T-helper 1 cell treated with Interleukin-12 subunit alpha and Interleukin-12 subunit beta and Interleukin-4 antibody, amounts not matched to agents 30 μg/mL and 1 μg/mL, for 36 hours (primary cell): ENCODE results near the gene TUBA1C.

Experiments used
- H3K27ac Mint-ChIP-seq: one replicate; pipeline ENCODE4 v1.8.0; 2021; ENCODE audit warnings: mild to moderate bottlenecking, mixed read lengths
- H3K27me3 Mint-ChIP-seq: one replicate; pipeline ENCODE4 v1.8.0; 2021; ENCODE audit warnings: low read depth, mixed read lengths
- H3K36me3 Mint-ChIP-seq: one replicate; pipeline ENCODE4 v1.8.0; 2021; ENCODE audit warnings: low read depth, mixed read lengths
- H3K4me1 Mint-ChIP-seq: one replicate; pipeline ENCODE4 v1.8.0; 2021; ENCODE audit warnings: low read depth, mixed read lengths
- H3K4me3 Mint-ChIP-seq: one replicate; pipeline ENCODE4 v1.8.0; 2021; ENCODE audit warnings: mild to moderate bottlenecking, moderate library complexity, mixed read lengths
- H3K9me3 Mint-ChIP-seq: one replicate; pipeline ENCODE4 v1.8.0; 2021; ENCODE audit warnings: mixed read lengths

The TUBA1C gene

DNA sequence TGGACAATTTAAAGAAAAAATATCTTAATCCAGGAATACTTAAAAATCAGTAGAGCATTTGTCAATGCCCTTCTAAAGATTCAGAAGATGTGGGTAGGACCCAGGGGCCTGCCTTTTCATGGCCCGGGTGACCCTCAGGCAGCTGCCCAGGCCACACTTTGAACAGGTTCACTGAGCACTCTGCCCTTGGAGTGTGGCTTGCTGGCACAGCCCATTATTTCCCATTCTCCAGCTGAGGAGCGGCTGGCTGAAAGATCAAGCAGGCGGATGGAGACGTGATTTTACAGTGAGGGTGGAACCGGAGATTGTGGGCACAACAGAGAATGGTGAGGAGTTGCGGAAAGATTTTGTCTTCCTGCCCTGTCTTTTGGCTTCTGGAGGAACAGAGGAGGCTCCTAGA, 23.0 kb downstream of the TUBA1C start:
- Mint-ChIP-seq H3K36me3 (no peaks in the 10 kb centered on the region), H3K27me3 (peaks cover 41% of the 10 kb centered on the region), H3K9me3 (no peaks in the 10 kb centered on the region), H3K4me1 (peaks cover 4% of the 10 kb centered on the region), H3K27ac (no peak overlapping the region), H3K4me3 (no peak overlapping the region)

DNA sequence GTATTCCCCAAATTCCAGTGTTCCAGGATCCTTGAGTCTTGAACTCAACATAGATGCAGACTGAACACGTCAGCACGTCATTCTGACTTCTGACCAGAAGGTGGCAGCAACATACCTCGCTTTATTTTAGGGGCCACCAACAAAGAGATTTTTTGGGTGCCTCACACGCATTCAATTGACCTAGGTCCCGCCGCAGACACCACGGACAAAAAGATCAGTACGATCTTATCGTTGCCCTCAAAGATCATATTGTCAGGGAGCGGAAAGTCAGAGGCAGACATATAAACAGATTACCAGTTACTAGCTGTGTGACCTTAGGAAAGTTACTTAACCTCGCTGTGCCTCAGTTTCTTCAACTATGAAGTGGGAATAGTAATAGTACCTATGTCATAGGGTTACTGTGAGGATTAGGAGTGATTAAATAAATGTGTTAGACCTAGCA, 23.6 kb downstream of the TUBA1C start:
- H3K4me1 Mint-ChIP-seq, result peaks cover 4% of the 10 kb centered on the region
- H3K4me3 Mint-ChIP-seq, result no peak overlapping the region
- H3K27ac Mint-ChIP-seq, result no peak overlapping the region
- no peaks in the 10 kb centered on the region for H3K9me3 Mint-ChIP-seq
- H3K27me3 Mint-ChIP-seq, result peaks cover 44% of the 10 kb centered on the region
- H3K36me3 Mint-ChIP-seq, result no peaks in the 10 kb centered on the region

DNA sequence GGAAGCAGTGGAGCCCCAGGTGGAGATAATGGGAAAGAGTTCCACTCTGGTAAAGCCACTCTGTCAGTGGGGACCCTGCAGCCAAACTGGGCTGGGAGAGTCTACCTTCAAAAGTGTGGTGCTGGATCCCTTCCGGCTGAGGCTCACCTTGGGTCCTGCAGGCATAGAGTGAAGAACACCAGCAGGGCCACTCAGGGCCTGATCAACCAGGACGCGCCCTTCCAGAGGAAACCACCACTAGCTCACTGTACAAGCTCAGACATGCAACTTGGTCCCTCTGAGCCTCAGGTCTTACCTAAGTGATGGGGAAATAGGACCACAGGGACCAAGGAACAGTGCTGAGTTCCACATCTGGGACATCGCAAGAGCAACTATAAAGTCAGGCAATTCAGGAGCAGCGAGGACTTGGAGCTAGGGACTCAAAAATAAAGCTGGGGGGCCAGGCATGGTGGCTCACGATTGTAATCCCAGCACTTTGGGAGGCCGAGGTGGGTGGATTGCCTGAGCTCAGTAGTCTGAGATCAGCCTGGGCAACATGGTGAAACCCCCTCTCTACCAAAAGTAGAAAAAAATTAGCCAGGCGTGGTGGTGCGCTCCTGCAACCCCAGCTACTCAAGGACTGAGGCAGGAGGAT, 24.2 kb downstream of the TUBA1C start:
- Mint-ChIP-seq H3K9me3 (no peaks in the 10 kb centered on the region), H3K4me1 (peaks cover 5% of the 10 kb centered on the region), H3K4me3 (no peak overlapping the region), H3K27ac (no peak overlapping the region), H3K36me3 (no peaks in the 10 kb centered on the region), H3K27me3 (peaks cover 49% of the 10 kb centered on the region)

DNA sequence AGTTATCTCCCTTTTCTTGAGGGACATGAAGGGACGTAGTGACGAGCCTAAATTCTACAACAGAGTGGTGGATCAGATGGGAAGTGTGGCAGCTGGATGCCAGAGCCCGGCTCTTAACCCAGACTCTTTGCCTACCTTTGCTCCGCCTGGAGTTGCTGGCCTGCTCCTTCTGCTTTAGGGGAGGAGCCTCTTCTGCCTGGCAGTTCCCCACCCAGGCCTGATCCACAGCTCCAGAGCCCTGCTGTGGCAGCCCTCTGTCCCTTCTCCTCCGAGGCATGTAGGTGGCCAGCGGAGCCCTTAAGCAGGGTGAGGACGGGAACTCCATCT, 27.8 kb downstream of the TUBA1C start:
- H3K4me1 Mint-ChIP-seq, result peaks cover 13% of the 10 kb centered on the region
- H3K4me3 Mint-ChIP-seq, result no peak overlapping the region
- no peaks in the 10 kb centered on the region for H3K9me3 Mint-ChIP-seq
- H3K36me3 Mint-ChIP-seq, result no peaks in the 10 kb centered on the region
- peaks cover 54% of the 10 kb centered on the region for H3K27me3 Mint-ChIP-seq
- no peak overlapping the region for H3K27ac Mint-ChIP-seq

DNA sequence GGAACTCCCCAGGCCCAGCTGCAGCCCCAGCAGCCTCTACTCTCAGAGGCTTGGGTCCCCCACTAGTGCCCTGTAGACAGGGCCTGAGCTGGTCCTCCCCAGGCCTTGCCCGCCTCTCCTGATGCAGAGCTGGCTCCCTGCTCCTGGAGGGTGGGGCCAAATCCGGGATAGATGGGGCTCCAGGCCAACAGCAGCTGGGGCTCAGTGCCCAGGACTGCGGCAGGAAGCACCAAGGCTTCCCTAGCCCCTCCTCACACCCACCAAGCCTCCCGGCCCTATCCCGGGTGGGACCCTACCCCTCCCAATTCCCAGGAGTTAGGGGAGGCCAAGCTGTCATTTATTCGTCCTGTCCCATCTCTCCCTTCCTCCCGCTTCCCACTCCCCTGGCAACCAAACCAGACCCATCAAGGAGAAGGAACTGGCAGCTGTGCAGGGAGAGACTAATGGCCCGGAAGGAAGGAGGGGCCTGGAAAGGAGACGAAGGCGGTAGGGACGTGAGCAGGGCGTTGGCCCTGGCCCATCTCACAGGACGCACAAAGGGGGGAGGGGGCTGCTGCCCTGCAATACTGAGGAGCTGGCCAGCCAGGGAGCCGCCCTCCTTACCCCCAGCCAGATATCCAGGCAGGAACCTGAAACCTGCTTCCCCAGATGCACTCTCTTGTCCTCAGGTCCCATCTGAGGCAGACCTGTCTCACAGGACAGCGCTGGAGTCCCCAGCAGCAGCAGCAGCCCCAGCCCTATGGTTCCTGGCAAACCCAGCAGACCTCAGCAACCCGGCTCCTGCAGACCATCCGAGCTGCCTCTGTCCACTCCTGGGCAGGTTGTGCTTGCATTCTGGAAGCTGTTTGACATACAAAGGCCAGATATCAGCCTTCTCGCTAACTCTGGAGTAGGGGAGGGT, 28.4 kb downstream of the TUBA1C start:
- no peaks in the 10 kb centered on the region for H3K36me3 Mint-ChIP-seq
- peaks cover 16% of the 10 kb centered on the region for H3K4me1 Mint-ChIP-seq
- H3K4me3 Mint-ChIP-seq, result no peak overlapping the region
- H3K27ac Mint-ChIP-seq, result no peak overlapping the region
- H3K27me3 Mint-ChIP-seq, result peaks cover 54% of the 10 kb centered on the region
- H3K9me3 Mint-ChIP-seq, result no peaks in the 10 kb centered on the region

DNA sequence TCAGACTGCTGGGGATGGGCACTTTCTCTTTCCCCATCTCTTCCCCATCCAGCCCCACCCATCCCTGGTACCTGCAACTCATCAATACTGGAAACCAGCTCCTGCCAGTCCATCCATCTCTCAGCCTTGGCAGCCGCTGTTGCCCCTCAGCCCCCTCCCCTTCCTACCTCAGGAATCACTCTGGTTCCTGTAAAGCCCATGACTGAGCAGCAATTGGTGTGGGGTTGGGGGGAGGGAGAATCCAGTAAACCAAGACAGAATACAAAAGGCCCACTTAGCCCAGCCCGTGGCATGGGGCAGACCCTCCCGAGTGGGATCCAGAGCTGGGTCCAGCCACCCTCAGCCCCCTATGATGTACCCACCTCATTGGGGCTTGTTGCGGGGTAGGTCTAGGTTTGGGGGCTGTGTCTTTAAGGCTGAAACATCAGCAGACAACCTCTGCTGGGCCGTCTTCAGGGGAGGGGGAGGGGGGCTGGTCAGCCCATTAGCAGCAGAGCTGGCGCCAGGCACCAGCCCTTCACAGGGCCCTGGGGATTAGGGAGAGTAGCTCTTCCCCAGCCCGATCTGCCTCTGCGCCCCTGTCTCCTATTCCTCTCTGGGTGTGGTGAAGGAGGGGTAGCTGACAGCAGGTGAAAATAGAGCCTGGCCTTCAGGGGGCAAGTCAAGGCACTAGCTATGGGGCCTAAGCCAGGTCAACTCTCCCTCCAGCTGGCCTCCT, 29.4 kb downstream of the TUBA1C start:
- H3K9me3 Mint-ChIP-seq, result no peaks in the 10 kb centered on the region
- H3K4me1 Mint-ChIP-seq, result peaks cover 16% of the 10 kb centered on the region
- H3K27ac Mint-ChIP-seq, result no peak overlapping the region
- H3K36me3 Mint-ChIP-seq, result no peaks in the 10 kb centered on the region
- H3K27me3 Mint-ChIP-seq, result peaks cover 55% of the 10 kb centered on the region
- H3K4me3 Mint-ChIP-seq, result no peak overlapping the region

DNA sequence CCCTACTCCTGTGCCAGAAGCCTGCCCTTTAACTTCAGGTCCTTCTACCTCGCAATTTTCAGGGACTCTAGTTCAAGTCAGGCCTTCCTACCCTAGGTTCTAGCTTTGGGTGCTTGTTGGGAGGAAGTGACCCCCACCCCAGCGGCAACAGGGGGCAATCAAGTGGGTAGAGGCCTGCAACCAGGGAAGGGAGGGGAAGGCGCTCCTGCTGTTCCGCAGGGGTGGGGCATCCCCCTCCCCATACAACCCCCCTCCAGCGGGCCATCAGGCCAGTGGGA, 29.9 kb downstream of the TUBA1C start:
- Mint-ChIP-seq H3K27me3 (peaks cover 55% of the 10 kb centered on the region), H3K9me3 (no peaks in the 10 kb centered on the region), H3K4me1 (peaks cover 16% of the 10 kb centered on the region), H3K4me3 (no peak overlapping the region), H3K27ac (no peak overlapping the region), H3K36me3 (no peaks in the 10 kb centered on the region)

DNA sequence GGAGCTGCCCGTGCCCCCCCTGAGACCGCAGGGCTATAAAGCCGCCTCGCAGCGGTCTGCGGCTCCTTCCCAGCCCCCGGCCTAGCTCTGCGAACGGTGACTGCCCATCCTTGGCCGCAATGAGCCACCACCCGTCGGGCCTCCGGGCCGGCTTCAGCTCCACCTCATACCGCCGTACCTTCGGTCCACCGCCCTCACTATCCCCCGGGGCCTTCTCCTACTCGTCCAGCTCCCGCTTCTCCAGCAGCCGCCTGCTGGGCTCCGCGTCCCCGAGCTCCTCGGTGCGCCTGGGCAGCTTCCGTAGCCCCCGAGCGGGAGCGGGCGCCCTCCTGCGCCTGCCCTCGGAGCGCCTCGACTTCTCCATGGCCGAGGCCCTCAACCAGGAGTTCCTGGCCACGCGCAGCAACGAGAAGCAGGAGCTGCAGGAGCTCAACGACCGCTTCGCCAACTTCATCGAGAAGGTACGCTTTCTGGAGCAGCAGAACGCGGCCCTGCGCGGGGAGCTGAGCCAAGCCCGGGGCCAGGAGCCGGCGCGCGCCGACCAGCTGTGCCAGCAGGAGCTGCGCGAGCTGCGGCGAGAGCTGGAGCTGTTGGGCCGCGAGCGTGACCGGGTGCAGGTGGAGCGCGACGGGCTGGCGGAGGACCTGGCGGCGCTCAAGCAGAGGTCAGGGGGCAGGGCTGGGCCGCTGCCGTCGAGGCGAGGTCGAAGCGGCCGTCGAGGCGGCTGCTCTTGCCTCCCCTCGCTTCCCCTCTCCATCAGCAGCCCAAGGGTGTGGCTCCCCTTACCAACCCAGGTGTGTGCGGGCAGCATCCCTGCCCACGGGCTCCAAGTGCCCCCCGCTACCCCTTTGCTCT, 30.4 kb downstream of the TUBA1C start, which contains the start of gene PRPH:
Gene PRPH (plus strand): TSS at position 66 of the 855 bp plus-strand sequence. CDS start 54 bp downstream, at position 120.
- Mint-ChIP-seq H3K9me3 (no peaks in the 10 kb centered on the region), H3K27ac (no peak within 1 kb of the TSS), H3K4me1 (peaks cover 16% of the 10 kb centered on the region), H3K4me3 (no peak within 1 kb of the TSS), H3K27me3 (peaks cover 55% of the 10 kb centered on the region), H3K36me3 (no peaks in the 10 kb centered on the region)

DNA sequence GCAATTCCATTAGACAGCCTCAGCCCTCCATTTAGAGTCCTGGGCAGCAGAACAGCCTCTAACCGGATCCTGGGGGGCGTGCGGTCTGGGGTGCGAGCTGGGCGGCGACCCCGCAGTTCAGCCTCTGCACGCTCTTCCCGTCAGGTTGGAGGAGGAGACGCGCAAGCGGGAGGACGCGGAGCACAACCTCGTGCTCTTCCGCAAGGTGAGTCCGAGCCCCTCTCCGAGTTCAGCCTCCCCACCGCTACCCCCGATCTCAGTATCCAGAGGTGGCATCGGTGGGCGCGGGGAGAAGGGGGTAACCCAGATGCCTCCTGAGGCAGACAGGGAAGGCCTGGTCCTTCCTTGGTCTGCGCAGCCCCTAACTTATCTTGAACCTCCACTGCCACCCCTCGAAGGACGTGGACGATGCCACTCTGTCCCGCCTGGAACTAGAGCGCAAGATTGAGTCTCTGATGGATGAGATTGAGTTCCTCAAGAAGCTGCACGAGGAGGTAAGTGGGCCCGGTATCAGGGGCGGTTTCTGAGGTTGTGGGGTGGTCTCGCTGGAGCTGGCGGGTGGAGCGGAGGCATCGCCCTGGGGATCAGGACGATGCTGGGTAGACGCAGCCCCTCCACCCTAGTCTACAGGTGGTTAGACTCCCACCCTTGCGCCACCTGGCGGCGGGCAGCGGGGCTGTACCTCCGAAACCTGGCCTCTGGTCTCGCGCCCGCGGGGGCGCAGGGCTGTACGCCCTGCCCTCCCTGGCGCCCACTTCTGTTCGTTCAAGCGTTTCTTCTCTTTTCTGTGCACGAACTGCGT, 31.4 kb downstream of the TUBA1C start:
- no peaks in the 10 kb centered on the region for H3K36me3 Mint-ChIP-seq
- H3K9me3 Mint-ChIP-seq, result no peaks in the 10 kb centered on the region
- peaks cover 16% of the 10 kb centered on the region for H3K4me1 Mint-ChIP-seq
- H3K27me3 Mint-ChIP-seq, result peaks cover 58% of the 10 kb centered on the region
- no peak overlapping the region for H3K27ac Mint-ChIP-seq
- peak overlapping the region; percentile 72 for H3K4me3 Mint-ChIP-seq

DNA sequence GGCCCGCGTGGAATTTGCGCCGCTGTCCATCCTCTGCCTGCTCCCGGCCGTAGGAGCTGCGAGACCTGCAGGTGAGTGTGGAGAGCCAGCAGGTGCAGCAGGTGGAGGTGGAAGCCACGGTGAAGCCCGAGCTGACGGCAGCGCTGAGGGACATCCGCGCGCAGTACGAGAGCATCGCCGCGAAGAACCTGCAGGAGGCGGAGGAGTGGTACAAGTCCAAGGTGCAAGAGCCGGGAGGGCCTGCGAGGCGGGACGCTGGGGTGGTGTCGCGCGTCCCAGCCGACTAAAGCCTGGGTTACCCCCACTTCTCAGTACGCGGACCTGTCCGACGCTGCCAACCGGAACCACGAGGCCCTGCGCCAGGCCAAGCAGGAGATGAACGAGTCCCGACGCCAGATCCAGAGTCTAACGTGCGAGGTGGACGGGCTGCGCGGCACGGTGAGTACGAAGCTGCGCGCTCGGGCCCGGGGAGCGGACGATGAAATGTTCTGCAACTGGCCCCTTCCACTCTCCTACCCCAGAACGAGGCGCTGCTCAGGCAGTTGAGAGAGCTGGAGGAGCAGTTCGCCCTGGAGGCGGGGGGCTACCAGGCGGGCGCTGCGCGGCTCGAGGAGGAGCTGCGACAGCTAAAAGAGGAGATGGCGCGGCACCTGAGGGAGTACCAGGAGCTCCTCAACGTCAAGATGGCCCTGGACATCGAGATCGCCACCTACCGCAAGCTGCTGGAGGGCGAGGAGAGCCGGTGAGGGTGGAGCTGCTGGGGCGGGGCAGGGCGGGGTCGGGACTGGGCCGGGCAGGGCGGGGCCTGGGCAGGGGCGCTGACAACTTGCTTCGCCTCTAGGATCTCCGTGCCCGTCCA, 32.2 kb downstream of the TUBA1C start:
- H3K27me3 Mint-ChIP-seq, result peaks cover 56% of the 10 kb centered on the region
- H3K36me3 Mint-ChIP-seq, result no peaks in the 10 kb centered on the region
- no peaks in the 10 kb centered on the region for H3K9me3 Mint-ChIP-seq
- H3K4me1 Mint-ChIP-seq, result peaks cover 20% of the 10 kb centered on the region
- peak overlapping the region; percentile 72 for H3K4me3 Mint-ChIP-seq
- H3K27ac Mint-ChIP-seq, result no peak overlapping the region

DNA sequence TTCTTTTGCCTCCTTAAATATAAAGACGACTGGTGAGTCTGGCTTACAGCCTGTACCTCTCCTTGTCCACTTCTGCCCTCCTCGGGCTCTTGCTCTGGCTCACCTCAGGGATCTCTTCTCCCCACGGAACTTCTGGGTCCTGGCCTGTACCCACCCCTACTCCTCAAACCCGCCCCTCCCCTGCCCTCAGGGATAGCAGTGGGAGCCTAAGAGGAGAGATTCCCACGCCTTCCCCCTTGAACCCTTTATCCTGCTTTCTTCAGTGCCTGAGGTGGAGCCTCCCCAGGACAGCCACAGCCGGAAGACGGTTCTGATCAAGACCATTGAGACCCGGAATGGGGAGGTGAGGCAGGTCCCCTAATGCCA, 32.8 kb downstream of the TUBA1C start:
- Mint-ChIP-seq H3K27me3 (peaks cover 57% of the 10 kb centered on the region), H3K9me3 (no peaks in the 10 kb centered on the region), H3K4me1 (peaks cover 20% of the 10 kb centered on the region), H3K27ac (no peak overlapping the region), H3K36me3 (no peaks in the 10 kb centered on the region), H3K4me3 (peak overlapping the region; percentile 53)

DNA sequence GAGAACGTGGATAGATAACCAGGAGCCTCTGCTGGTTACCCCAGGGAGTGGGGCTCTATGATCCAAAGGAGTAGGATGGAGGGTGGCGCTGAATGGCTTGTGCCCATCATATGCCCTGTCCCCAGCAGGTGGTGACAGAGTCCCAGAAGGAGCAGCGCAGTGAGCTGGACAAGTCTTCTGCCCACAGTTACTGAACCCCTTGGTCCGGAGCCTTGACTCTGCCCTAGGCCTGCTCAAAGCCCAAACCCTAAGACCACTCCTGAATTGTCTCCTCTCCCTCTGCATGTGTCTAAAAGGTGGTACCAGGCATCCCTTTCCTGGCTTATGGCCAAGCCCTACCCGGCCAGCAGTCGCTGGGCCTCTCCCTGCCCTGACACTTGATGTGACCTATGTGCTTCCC, 33.3 kb downstream of the TUBA1C start:
- H3K36me3 Mint-ChIP-seq, result no peaks in the 10 kb centered on the region
- no peak overlapping the region for H3K27ac Mint-ChIP-seq
- peaks cover 61% of the 10 kb centered on the region for H3K27me3 Mint-ChIP-seq
- no peaks in the 10 kb centered on the region for H3K9me3 Mint-ChIP-seq
- peak overlapping the region; percentile 51 for H3K4me3 Mint-ChIP-seq
- H3K4me1 Mint-ChIP-seq, result peaks cover 20% of the 10 kb centered on the region

DNA sequence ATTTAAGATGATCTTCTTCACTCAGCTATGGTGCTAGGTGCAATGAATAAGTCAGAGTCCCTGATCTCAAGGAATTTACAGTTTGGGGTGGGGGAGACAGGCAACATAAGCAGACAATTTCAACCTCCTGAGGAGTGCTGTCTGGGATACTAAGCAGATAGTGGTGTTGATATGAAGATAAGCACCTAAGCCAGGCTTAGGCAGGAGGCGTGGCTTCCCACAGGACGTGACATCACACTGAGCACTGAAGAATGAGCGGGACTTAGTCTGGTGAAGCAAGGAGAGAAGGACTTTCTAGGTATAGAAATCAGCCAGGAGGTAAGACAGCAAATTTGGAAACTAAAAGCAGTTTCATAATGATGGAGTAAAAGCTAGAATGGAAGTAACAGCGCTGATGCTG, 36.9 kb downstream of the TUBA1C start:
- H3K4me1 Mint-ChIP-seq, result peaks cover 18% of the 10 kb centered on the region
- H3K9me3 Mint-ChIP-seq, result no peaks in the 10 kb centered on the region
- H3K27ac Mint-ChIP-seq, result no peak overlapping the region
- no peak overlapping the region for H3K4me3 Mint-ChIP-seq
- H3K36me3 Mint-ChIP-seq, result no peaks in the 10 kb centered on the region
- H3K27me3 Mint-ChIP-seq, result peaks cover 43% of the 10 kb centered on the region
